Forelimb muscle (tissue), 1 donor: Measurements from ENCODE around the gene LHX4. TPM values are rescaled to one million over a fixed set of nuclear protein-coding genes. Genes with fewer than 3 reads are reported as not detected.

Experiments used
- DNase-seq: peaks from one replicate; pipeline ENCODE4 v3.0.0-alpha.2; 2013; ENCODE audit warnings: low read depth
- polyA plus RNA-seq: library from polyadenylated mRNA; unstranded; fragments of 120-200 nt; gene quantifications from one replicate; pipeline ENCODE4 v1.2.1, GENCODE V29; 2013; ENCODE audit not compliant: insufficient read length

LHX4 gene
- polyA plus RNA-seq, 1 donor, result 1.4 TPM

DNA sequence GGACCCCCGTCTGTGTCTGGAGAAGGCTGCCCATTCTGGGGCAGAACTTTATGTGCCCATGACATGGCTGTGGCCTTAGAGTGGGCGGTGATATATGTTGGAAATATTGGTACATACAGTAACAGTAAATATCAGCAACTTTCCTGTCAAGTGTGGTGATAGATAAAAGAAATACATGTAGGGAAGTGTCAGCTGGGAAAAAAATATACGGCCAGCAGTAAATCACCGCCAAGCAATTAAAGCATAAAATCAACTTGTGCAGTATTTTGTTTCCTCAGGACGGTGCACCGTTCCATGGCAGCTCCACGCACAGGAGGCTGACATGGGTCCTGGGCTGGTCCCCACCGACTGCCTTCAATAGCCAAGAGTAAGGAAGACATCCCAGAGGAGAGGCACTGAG is 27.4 kb downstream of the LHX4 start:
- DNase-seq, result no peak

DNA sequence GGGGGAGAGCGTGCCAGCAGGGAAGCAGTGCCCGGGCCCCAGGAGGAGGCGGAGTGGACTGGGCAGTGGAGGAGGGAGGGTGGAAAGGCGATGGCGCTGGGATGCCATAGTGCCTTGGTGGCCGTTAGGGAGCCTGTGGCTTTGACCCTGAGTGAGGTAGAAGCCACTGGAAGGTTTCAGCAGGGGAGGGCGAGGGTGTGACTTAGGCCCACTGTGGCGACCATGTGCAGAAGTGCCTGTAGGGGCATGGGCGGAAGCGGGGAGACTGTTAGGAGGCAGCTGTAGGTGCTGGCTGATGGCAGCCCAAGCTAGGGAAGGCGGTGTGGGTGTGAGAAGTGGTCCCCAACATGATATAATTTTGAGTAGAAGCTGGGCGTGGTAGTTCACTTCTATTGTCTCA is 28.2 kb downstream of the LHX4 start:
- no peak for DNase-seq

DNA sequence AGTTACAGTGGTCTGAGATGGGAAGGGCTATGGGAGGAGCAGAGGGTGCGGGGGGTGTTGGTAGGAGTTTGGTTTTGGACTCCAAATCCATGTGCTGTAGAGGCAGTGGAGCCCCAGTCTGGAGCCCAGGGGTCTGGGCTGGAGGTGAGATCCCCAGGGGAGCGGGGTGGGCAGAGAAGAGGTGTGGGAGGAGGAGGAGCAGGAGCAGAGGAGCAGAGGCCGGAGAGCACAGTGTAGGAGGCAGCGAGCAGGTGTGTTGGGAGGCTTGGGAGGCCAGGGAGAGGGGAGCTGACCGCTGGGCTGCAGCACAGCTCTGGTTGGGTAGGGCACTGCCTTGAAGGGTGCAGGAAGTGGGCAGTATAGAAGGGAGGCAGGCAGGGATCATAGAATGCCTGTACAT is 28.9 kb downstream of the LHX4 start:
- no peak for DNase-seq

DNA sequence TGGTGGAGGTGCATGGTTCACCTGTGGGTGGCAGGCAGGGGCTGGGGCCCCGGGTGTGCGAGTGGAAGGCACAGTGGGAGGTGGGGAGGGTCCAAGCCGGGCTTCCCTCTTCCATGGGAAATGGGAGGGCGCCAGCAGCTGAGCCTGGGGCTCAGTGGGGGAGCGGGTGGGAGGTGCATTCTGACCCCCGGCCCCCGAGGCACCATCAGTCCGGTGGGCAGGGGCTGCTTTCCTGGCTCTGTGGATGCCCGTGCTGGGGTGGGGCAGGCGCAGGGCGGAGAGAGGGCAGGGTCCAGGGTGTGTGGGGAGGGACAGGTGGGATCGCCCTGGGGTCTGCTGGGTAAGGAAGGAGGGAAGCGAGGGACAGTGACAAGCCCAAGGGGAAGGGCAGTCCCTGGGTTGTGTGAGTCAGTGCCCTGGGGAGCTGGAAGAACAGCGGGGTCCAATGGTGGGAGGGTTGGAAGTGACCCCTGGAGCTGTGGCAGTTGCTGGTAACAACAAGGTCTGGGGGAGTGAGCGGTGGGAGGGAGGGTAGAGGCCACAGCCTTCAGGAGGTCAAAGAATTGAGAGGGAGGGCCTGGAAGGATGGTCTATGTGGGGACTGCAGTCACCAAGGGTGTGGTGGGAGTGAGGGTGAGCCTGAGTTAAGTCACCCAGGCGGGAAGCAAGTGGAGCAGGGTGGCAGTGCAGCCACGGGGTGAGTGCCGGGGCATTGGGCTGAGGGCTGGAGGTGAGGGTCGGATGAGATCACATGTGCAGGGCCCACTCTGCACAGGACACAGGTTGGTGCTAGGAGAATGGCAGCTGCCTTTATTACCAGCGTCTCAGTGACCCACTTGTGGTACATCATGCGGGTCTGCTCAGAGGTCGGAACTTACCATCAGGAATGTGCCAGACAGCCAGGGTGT is 29.6 kb downstream of the LHX4 start:
- DNase-seq, result no peak

DNA sequence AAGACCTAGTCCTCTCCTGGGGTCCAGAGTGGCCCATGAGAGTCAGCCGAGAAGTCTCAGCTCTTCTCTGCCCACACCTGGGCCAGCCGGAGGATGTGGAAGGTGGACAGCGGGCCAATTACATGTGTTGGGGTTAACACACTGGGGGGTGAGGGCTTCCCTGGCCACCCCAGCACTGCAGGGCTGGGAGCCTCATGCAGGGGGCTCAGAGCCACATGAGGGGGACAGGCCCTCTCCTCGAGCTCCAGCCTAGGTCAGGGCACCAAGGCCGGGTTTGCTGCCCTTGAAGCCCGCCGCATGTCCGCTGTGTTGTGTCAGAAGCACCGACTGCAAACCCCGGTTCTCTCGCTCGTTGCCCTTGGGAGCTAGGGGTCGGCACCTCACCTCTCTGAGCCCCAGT is 30.5 kb downstream of the LHX4 start:
- no peak for DNase-seq

DNA sequence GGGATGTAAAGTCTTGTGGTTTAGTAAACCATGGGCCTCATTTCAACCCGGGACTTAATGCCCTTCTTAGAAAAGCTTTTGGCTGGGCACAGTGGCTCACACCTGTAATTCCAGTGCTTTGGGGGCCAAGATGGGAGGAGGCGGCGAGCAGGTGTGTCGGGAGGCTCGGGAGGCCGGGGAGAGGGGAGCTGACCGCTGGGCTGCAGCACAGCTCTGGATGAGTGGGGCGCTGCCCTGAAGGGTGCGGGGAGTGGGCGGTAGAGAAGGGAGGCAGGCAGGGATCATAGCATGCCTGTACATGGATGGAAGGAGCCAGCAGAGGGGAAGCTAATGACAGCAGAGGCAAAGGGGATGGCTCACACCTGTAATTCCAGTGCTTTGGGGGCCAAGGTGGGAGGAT is 31.0 kb downstream of the LHX4 start:
- DNase-seq, result no peak

DNA sequence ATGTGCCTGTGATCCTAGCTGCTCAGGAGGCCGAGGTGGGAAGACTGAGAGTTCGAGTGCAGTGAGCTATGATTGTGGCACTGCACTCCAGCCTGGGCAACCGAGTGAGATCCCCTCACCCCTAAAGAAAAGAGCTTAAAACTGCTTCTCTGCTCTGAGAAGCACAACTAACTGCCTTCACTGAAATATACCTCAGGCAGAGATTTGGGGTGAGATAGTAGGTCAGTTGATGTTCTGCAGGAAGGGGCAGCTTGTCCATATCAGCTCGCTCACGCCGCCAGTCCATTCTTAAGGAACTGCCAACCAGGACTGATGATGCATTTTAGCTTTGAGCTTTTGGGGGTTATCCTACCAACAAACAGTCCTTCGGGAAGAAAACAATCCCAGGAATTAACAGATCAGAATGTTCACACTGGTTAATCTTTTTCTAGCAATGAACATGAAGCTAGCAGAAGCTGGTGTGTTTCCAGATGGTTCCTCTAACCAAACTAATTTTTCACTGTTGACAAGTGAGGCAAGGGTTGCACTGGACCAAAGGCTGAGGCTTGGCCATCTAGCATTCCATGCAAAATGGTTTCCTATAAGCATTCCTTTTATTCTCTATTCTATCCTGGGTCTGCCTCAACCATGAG is 31.6 kb downstream of the LHX4 start:
- DNase-seq, result no peak

DNA sequence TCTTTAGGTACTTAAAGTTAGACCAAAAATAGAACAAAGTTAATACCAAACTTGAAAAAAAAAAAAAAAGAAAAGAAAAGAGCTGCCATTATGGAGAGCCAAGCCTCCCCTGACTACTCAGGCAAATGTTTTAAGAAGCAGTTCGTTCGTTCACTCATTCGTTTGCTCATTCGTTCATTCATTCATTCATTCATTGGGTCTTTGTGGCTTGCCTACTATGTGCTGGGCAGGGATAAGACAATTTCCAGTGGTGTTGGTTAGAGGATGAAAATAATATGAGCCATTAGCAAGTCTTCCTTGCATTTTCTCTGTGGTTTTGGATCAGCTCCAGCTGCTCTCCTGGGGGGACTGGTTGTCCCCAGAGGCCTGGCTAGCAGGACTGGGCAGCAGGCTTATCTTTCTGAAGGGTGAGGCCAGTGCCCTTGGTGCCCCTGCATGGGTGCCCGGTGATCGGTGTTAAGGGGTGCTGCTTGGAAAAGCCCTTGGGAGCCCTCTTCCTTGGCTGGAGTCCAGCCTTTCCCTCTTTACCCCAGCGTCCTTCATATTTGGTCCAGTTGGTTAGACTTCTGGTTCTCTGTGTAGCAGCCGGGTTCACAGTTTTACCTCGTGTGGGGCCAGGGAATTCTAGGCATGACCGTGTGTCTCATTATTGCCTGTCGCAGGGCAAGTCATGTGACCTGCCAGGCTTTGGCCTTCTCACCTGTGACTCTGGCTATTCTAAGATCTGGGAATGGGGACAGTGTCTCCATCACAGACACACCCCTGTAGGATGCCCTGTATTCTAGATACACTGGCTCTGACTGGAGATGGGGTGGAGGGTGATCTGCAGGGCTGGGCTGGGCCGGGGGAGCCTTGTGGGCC is 32.8 kb downstream of the LHX4 start:
- DNase-seq, result no peak

DNA sequence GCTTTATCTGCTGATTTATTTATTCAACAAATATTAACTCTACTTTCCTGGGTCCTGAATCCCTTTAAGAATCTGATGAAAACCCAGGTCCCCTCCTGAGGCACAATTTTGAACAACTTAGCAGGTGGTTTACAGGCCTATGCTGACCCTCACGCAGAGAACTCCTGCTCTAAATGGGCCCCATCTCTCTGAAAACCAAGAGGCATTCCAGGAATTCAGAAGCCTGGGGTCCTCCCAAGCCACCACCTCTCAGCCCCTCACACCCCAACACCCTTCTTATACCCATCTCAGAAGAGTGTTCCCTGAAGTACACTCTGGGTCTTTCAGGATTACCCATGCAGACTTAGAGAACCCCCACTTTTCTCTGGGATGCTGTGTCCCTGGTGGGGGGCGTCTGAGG is 34.5 kb downstream of the LHX4 start:
- no peak for DNase-seq

DNA sequence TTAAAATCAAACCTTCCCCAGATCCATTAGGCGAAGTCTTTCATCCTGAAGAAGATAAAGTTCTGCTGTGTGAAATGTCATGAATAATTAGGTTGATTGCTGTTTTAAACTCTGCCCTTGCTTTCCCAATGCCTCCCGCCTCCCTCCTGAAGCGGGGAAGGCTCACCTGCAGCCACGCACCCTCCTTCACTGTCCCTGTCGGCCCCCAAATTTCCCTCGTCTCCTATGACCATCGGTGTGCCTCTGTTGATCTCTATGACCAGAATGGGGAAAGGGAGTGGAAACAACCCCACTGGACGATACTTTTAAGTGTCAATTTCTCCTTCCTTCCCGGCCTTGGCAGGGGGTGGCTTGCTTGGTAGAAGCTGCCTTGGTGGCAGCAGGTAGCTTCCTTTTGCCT is 35.1 kb downstream of the LHX4 start:
- DNase-seq, result no peak

DNA sequence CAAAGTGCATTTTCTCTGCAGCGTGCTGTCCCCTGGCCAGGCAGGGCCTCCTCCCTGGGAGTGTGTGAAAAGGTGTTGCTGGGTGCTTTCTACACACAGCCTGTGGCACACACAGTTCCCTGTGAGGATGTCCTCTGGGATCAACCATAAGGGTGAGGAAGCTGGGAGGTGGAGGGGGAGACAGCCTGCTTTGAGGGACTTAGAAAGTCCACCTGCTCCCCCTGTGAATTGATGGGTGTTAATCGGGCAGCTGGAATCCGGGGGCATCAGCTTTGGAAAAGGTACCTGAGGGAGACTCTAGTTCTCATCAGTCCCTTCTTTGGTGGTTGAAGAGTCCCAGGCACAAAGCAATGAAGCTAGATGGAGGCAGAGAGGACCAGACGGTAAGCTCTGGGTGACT is 35.8 kb downstream of the LHX4 start:
- DNase-seq, result no peak

DNA sequence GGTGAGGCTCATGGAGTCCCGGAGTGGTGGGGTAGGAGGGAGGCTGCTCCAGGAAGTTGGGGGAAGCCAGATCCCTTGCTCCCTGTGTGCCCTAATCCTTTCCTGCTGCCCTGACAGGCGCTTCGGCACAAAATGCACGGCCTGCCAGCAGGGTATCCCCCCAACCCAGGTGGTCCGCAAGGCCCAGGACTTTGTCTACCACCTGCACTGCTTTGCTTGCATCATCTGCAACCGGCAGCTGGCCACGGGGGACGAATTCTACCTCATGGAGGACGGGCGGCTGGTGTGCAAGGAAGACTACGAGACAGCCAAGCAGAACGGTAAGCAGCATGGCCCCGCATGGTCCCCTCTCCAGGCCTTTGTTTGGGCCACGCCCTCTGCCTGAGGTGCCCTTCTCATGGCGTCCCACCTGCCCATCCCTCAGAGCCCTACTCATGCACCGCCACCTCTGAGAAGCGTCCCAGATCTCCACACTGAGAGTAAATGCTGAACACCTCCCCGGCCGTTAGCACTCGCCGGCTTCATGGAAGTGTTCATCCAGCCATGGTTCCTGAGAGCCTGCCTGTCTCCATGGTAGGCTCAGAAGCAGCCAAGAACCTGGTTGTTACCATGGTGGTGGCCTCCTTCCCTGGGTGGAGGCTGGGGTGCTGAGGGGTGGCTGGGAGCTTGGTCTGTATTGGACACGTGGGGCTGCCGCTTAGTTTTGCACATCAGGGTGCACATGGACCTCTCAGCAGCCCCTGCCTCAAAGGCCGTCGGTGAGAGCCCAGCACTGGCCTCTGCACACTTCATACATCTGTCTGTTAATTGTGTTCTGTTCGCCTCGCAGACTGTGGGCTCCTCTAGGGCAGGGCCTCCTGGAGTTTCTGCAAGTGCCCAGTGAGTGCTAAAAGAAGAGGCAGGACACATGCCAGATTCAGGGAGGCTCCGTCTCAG is 36.5 kb downstream of the LHX4 start:
- DNase-seq, result no peak

DNA sequence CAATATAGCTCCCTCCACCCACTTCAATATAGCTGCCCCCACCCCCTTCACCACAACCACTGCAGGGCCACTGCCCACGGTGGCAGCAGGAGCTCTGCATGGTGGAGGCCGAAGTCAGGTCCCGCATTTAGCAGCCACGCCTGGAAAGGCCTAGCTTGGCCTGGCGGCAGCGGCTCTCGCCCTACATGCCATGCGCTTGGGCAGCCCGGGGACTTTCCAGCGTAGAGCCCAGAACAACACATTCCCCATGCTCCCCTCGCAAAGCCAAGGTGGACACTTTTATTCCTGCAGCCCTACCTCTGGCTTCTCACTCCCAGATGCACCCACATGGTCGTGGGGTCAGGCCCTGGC is 37.1 kb downstream of the LHX4 start:
- no peak for DNase-seq

DNA sequence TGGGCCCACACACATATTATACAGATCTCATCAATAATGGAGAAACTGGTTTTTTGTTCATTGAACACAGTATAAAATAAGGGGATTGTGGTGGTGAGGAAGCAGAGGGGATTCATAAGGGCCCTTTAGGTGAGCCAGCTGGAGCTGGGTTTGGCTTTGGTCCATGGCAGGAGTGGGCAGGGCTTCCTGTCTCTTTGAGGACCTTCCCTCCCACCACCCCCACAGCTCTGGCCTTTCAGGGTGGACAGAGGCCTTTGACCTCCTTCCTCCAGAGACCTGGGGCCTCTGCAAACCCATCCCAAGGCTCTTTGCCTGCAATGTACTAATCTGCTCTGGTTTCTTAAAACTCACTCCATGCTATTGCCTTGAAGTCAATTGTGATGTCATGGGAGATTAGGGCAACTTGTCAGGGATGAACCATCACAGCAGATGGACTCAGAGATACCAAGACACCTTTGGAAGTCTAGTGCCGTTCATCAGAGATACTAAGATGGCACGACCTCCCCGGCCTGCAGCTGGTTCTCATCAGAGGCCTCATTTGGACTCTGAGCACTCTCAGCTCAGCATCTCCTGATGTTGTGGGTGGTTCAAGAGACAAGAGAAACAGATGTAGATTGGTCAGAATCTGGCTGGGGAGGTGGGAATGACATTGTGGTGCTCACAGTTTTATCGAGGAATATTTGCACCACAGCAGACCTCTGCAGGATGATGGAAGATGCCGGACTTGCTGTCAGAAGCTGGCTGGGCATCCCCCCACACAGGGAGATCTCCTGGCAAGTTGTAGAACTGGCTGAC is 37.9 kb downstream of the LHX4 start:
- DNase-seq, result no peak

DNA sequence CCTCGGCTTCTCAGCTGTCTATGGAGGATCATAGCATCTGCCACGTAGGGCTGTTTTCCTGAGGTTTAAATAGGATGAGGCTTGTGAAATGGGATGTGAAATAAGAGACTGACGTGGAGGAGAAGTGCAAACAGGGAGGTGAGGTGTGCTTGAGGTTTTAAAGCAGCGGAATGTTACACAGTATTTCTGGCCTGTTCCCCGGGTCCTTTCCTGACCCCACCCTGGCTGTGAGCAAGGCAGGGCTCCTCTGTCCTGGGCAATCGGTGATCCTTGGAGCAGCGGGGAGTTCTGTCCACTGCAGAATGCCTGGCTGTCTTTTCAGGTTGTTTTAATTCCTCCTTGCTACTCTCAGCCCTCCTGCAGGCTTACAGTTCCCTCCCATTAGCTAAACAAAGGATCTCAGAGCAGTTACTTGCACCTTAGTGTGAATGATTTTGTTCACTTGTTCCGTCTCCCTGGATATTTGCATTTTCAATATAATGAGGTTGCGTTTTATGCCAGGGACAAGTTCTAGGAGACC is 38.6 kb downstream of the LHX4 start:
- no peak for DNase-seq

DNA sequence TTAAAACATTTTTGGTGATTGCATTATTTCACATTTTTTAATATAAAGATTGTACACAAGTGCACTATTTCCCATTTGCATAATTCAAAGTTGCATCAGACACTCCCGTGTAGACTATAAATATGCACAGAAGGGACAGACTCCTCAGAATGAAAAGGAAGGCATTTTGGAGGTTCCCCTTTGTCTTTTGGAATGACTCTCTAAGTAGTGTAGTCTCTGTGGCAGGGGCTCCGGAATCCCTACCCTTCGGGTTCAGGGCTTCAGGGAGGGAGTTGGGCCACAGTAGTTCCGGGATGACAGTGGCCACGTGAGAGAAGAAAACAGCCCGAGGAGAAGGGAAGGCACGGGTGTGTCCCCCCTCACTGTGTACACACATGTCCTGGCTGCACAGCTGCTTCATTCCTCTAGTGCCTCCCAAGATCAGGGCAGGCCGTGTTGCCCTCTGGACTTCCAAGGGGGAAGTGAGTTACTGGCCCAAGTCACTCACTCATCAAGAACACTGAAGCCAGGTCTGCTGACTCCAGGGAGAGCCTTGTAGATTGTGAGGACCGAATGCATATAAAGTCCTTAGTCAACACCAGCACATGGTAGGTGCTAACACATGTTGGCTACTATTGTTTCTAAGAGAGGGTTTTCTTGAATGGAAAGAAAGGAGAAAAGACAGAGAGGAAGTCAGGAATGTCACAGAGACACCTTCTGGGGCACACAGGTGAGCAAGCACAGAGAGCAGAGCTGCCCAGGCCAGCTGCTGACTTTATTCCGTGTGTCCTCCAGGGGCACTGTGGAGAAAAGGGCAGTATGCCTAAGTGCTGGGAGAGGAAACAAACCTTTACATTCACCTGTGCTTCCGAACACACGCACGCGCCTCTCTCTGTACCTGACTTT is 39.8 kb downstream of the LHX4 start:
- no peak for DNase-seq

DNA sequence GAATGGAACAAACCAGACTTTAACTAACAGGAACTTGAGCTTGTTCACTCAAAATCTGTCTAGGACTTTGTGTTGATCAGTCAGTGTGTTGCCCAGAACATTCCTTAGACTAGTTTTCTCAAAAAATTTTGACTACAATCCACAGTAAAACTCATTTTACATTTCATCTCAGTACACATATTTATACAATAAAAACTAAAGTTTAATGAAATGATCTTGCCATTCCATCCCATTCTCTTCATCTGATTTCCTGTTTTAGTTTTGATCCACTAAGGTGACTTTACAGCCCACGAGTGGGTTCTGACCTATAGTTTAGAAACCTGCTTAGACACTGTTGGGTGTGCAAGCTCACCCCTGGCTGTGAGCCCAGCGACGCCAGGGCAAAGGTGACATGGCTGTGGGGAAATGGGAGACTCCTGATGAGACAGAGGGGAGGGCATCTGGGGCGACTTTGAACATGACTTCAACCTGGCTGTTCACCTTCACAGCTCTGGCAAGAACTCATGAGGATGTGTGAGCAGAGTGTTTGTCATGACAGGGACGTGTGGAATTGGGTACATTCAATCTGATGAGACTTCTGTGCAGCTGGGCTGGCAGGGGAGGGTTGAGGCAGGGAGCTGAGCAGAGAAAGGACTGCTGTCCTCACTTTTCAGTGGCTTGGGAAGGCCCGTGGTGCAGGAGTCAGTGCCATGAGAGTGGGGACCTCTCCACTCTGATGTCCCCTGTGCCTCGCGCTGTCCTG is 40.6 kb downstream of the LHX4 start:
- DNase-seq, result no peak
